Ishikawa (cell line): Measurements from ENCODE around the gene LRRC17.

Experiments
- CEBPB ChIP-seq: IDR thresholded peaks from 2 replicates; pipeline ENCODE4 v1.6.1; 2012
- CREB1 ChIP-seq: IDR thresholded peaks from 2 replicates; pipeline ENCODE4 v1.6.1; 2012; ENCODE audit warnings: low read depth
- EP300 ChIP-seq: IDR thresholded peaks from 2 replicates; pipeline ENCODE4 v1.6.1; 2012; ENCODE audit warnings: borderline replicate concordance
- FOXM1 ChIP-seq: IDR thresholded peaks from 2 replicates; pipeline ENCODE4 v1.6.1; 2012; ENCODE audit warnings: low read depth, borderline replicate concordance
- NFIC ChIP-seq: IDR thresholded peaks from 2 replicates; pipeline ENCODE4 v1.6.1; 2012
- RAD21 ChIP-seq: IDR thresholded peaks from 2 replicates; pipeline ENCODE4 v1.6.1; 2012; ENCODE audit warnings: low read depth
- TAF1 ChIP-seq: IDR thresholded peaks from 2 replicates; pipeline ENCODE4 v1.6.1; 2012; ENCODE audit warnings: low read depth, mild to moderate bottlenecking
- TCF12 ChIP-seq: IDR thresholded peaks from 2 replicates; pipeline ENCODE4 v1.6.1; 2012; ENCODE audit warnings: low read depth
- YY1 ChIP-seq: IDR thresholded peaks from 2 replicates; pipeline ENCODE4 v1.6.1; 2012; ENCODE audit warnings: low read depth
- TF ChIP-seq, protein P1 (sequence below): IDR thresholded peaks from 2 replicates; pipeline ENCODE4 v1.6.1; 2012; ENCODE audit warnings: low read depth, mild to moderate bottlenecking
- TF ChIP-seq, protein P2 (sequence below): IDR thresholded peaks from 2 replicates; pipeline ENCODE4 v1.6.1; 2012

DNA sequence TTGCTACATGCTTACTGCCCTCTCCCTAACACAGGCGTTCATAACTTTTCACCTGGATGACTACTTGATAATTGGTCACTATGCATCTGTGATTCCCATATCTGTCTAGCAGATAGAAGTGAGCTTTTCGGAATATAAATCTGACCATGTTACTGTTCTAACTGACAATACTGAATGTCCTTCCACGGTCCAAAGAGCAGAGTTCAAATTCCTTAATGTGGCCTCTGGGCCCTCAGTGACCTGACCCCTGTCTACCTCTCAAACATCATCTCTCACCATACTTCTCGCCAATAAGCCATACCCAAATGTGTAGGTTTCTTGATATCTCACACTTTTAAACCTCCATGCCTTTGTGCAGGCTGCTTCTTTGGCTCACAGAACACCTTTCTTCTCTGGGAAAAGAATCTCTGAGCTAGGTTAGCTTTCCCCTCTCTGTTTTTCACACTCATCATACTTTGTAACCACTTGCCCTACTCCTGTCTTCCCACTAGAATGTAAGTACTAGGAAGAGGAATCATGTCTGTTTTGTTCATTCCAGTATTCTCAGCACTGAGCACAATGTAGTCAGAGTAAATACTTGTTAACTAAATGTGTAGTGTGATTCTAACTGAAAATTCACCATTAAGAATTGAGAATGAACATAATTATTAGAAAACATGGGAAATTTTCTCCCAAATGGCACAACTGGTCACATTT, 39.2 kb upstream of the LRRC17 start:
- TF ChIP-seq, protein P1, sequence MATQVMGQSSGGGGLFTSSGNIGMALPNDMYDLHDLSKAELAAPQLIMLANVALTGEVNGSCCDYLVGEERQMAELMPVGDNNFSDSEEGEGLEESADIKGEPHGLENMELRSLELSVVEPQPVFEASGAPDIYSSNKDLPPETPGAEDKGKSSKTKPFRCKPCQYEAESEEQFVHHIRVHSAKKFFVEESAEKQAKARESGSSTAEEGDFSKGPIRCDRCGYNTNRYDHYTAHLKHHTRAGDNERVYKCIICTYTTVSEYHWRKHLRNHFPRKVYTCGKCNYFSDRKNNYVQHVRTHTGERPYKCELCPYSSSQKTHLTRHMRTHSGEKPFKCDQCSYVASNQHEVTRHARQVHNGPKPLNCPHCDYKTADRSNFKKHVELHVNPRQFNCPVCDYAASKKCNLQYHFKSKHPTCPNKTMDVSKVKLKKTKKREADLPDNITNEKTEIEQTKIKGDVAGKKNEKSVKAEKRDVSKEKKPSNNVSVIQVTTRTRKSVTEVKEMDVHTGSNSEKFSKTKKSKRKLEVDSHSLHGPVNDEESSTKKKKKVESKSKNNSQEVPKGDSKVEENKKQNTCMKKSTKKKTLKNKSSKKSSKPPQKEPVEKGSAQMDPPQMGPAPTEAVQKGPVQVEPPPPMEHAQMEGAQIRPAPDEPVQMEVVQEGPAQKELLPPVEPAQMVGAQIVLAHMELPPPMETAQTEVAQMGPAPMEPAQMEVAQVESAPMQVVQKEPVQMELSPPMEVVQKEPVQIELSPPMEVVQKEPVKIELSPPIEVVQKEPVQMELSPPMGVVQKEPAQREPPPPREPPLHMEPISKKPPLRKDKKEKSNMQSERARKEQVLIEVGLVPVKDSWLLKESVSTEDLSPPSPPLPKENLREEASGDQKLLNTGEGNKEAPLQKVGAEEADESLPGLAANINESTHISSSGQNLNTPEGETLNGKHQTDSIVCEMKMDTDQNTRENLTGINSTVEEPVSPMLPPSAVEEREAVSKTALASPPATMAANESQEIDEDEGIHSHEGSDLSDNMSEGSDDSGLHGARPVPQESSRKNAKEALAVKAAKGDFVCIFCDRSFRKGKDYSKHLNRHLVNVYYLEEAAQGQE: no peak
- no peak for TF ChIP-seq EP300
- no peak for TF ChIP-seq RAD21
- no peak for TF ChIP-seq TAF1
- TF ChIP-seq CEBPB: no peak
- TF ChIP-seq CREB1: no peak
- no peak for TF ChIP-seq YY1
- no peak for TF ChIP-seq NFIC
- TF ChIP-seq TCF12: no peak
- TF ChIP-seq, protein P2, sequence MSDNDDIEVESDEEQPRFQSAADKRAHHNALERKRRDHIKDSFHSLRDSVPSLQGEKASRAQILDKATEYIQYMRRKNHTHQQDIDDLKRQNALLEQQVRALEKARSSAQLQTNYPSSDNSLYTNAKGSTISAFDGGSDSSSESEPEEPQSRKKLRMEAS: no peak
- TF ChIP-seq FOXM1: no peak
